ENCODE data around the gene NBPF9. TPM values are rescaled to one million over a fixed set of nuclear protein-coding genes. Genes with fewer than 3 reads are reported as not detected.
"Not testable (repeated sequence)": the region's sequence is repeated elsewhere in the genome, so short reads cannot be mapped to it uniquely, and the experiment has no call there.

The NBPF9 gene
- polyA plus RNA-seq: 7.7 TPM

- H3K9me3 Mint-ChIP-seq, H3K27me3 Mint-ChIP-seq, H3K4me1 Mint-ChIP-seq, H3K36me3 Mint-ChIP-seq: not testable (repeated sequence)
- peak within 1 kb of the TSS; percentile 93 to 100 (median 98) for H3K4me3 Mint-ChIP-seq
- peak within 1 kb of the TSS; percentile 79 to 99 (median 95) for H3K27ac Mint-ChIP-seq
Measured at GRCh38 chr1:149103109-149104081, at the start of gene NBPF9. TSS of gene NBPF9 (minus strand) at chr1:149103551. CDS start at chr1:149082139, 21,412 bp downstream.

GRCh38 chr1:149149909-149150308 is 46.6 kb upstream of the NBPF9 start:
- not testable (repeated sequence) for H3K4me3 Mint-ChIP-seq, H3K9me3 Mint-ChIP-seq, H3K4me1 Mint-ChIP-seq, H3K36me3 Mint-ChIP-seq, H3K27ac Mint-ChIP-seq, H3K27me3 Mint-ChIP-seq

- H3K4me1 Mint-ChIP-seq, H3K27ac Mint-ChIP-seq, H3K4me3 Mint-ChIP-seq, H3K9me3 Mint-ChIP-seq, H3K36me3 Mint-ChIP-seq, H3K27me3 Mint-ChIP-seq: not testable (repeated sequence)
Measured at GRCh38 chr1:149137585-149137984, 34.2 kb upstream of the NBPF9 start.

GRCh38 chr1:149130938-149131337 is 27.6 kb upstream of the NBPF9 start:
- H3K36me3 Mint-ChIP-seq, H3K4me1 Mint-ChIP-seq, H3K27ac Mint-ChIP-seq, H3K27me3 Mint-ChIP-seq, H3K9me3 Mint-ChIP-seq: not testable (repeated sequence)
- H3K4me3 Mint-ChIP-seq: peak overlapping the region in 2 of 4 donors; percentile 41 to 49

GRCh38 chr1:149129245-149129644 is 25.9 kb upstream of the NBPF9 start:
- not testable (repeated sequence) for H3K4me3 Mint-ChIP-seq, H3K36me3 Mint-ChIP-seq, H3K27me3 Mint-ChIP-seq, H3K9me3 Mint-ChIP-seq, H3K27ac Mint-ChIP-seq, H3K4me1 Mint-ChIP-seq

- not testable (repeated sequence) for H3K27me3 Mint-ChIP-seq, H3K9me3 Mint-ChIP-seq, H3K4me3 Mint-ChIP-seq, H3K27ac Mint-ChIP-seq, H3K36me3 Mint-ChIP-seq, H3K4me1 Mint-ChIP-seq
Measured at GRCh38 chr1:149126555-149127145, 23.3 kb upstream of the NBPF9 start.

- H3K27me3 Mint-ChIP-seq, H3K4me3 Mint-ChIP-seq, H3K36me3 Mint-ChIP-seq, H3K9me3 Mint-ChIP-seq, H3K27ac Mint-ChIP-seq, H3K4me1 Mint-ChIP-seq: not testable (repeated sequence)
Measured at GRCh38 chr1:149123948-149124926, 20.9 kb upstream of the NBPF9 start.

- H3K36me3 Mint-ChIP-seq, H3K27ac Mint-ChIP-seq, H3K27me3 Mint-ChIP-seq, H3K9me3 Mint-ChIP-seq, H3K4me3 Mint-ChIP-seq, H3K4me1 Mint-ChIP-seq: not testable (repeated sequence)
Measured at GRCh38 chr1:149112828-149113227, 9.5 kb upstream of the NBPF9 start.

- H3K4me3 Mint-ChIP-seq, H3K4me1 Mint-ChIP-seq, H3K9me3 Mint-ChIP-seq, H3K27me3 Mint-ChIP-seq, H3K36me3 Mint-ChIP-seq, H3K27ac Mint-ChIP-seq: not testable (repeated sequence)
Measured at GRCh38 chr1:149110343-149110742, 7.0 kb upstream of the NBPF9 start.

- Mint-ChIP-seq H3K27ac (peak overlapping the region in 1 of 3 donors; percentile 75), H3K4me3 (peak overlapping the region; percentile 66 to 79 (median 74))
- H3K27me3 Mint-ChIP-seq, H3K9me3 Mint-ChIP-seq, H3K36me3 Mint-ChIP-seq, H3K4me1 Mint-ChIP-seq: not testable (repeated sequence)
Measured at GRCh38 chr1:149102574-149102973, 777 bp downstream of the NBPF9 start.

- not testable (repeated sequence) for H3K9me3 Mint-ChIP-seq, H3K36me3 Mint-ChIP-seq, H3K27ac Mint-ChIP-seq, H3K27me3 Mint-ChIP-seq, H3K4me3 Mint-ChIP-seq, H3K4me1 Mint-ChIP-seq
Measured at GRCh38 chr1:149098276-149098675, 5.1 kb downstream of the NBPF9 start.

GRCh38 chr1:149093155-149093554 is 10.2 kb downstream of the NBPF9 start:
- not testable (repeated sequence) for H3K36me3 Mint-ChIP-seq, H3K9me3 Mint-ChIP-seq, H3K4me3 Mint-ChIP-seq, H3K4me1 Mint-ChIP-seq, H3K27me3 Mint-ChIP-seq, H3K27ac Mint-ChIP-seq

GRCh38 chr1:149075505-149076127 is 27.7 kb downstream of the NBPF9 start:
- H3K9me3 Mint-ChIP-seq, H3K36me3 Mint-ChIP-seq, H3K4me3 Mint-ChIP-seq, H3K27me3 Mint-ChIP-seq, H3K4me1 Mint-ChIP-seq: not testable (repeated sequence)
- peak overlapping the region in 1 of 3 donors; percentile 59 for H3K27ac Mint-ChIP-seq

- not testable (repeated sequence) for H3K36me3 Mint-ChIP-seq, H3K4me1 Mint-ChIP-seq, H3K27me3 Mint-ChIP-seq, H3K27ac Mint-ChIP-seq, H3K9me3 Mint-ChIP-seq
- peak overlapping the region in 1 of 4 donors; percentile 28 for H3K4me3 Mint-ChIP-seq
Measured at GRCh38 chr1:149064611-149065010, 38.7 kb downstream of the NBPF9 start.

- not testable (repeated sequence) for H3K9me3 Mint-ChIP-seq, H3K4me3 Mint-ChIP-seq, H3K36me3 Mint-ChIP-seq, H3K27ac Mint-ChIP-seq, H3K4me1 Mint-ChIP-seq, H3K27me3 Mint-ChIP-seq
Measured at GRCh38 chr1:149043056-149043455, 60.3 kb downstream of the NBPF9 start.

Measured in IgD-negative memory B cell (primary cell).